ENCODE measurements around the gene BRSK1.
"Not testable (repeated sequence)": the region's sequence is repeated elsewhere in the genome, so short reads cannot be mapped to it uniquely, and the experiment has no call there.

BRSK1 gene

GRCh38 chr19:55316646-55317045 is 32.8 kb downstream of the BRSK1 start:
- TF ChIP-seq Cebpa-rat (IDR thresholded peaks at IDR 0.05), result no peak
- Histone ChIP-seq H3K4me2 (no peak overlapping the region), H3K4me1 (peaks cover 7 to 18% (median 9%) of the 10 kb centered on the region in 10 experiments), H3K9ac (no peak overlapping the region), H3K4me3 (no peak overlapping the region), H3K27ac (no peak overlapping the region; a peak in 1 of 22 replicates), H3K9me3 (replicated peaks in 1 of 11) (no peaks in the 10 kb centered on the region), H3K27me3 (no peaks in the 10 kb centered on the region), H4K20me1 (peaks cover 0 to 50% (median 0%) of the 10 kb centered on the region in 11 experiments; a peak in 4 of 22 replicates), H3K36me3 (peaks cover 0 to 83% (median 7%) of the 10 kb centered on the region in 11 experiments; a peak in 11 of 22 replicates)

- peak overlapping the region in 2 of 11 experiments; percentile 10 to 31; a peak in 3 of 22 replicates for H3K4me2 ChIP-seq
- peaks cover 0 to 3% (median 0%) of the 10 kb centered on the region in 11 experiments; a peak in 1 of 22 replicates for H3K9me3 ChIP-seq (replicated peaks in 1 of 11)
- H3K27ac ChIP-seq, result no peak overlapping the region
- peaks cover 37 to 49% (median 41%) of the 10 kb centered on the region in 10 experiments for H3K4me1 ChIP-seq
- H3K36me3 ChIP-seq, result peaks cover 0 to 59% (median 0%) of the 10 kb centered on the region in 11 experiments; a peak in 9 of 22 replicates
- H3K27me3 ChIP-seq, result no peaks in the 10 kb centered on the region
- TF ChIP-seq Cebpa-rat (IDR thresholded peaks at IDR 0.05), result no peak
- H3K9ac ChIP-seq, result 0 out of 22 replicates have a peak overlapping the region, but pooled peaks of 1 of the 11 experiments have one; percentile 66
- peaks cover 0 to 28% (median 0%) of the 10 kb centered on the region in 11 experiments; a peak in 3 of 22 replicates for H4K20me1 ChIP-seq
- H3K4me3 ChIP-seq, result no peak overlapping the region
Measured at GRCh38 chr19:55319785-55320184, 36.0 kb downstream of the BRSK1 start.

- peaks cover 48 to 59% (median 52%) of the 10 kb centered on the region in 10 experiments for H3K4me1 ChIP-seq
- no peak for TF ChIP-seq Cebpa-rat (IDR thresholded peaks at IDR 0.05)
- H3K4me2 ChIP-seq, result peak overlapping the region; percentile 58 to 97 (median 82)
- H3K36me3 ChIP-seq, result peaks cover 0 to 48% (median 0%) of the 10 kb centered on the region in 11 experiments; a peak in 9 of 22 replicates
- peak overlapping the region in 6 of 11 experiments; percentile 4 to 75 (median 58); a peak in 7 of 22 replicates for H3K9ac ChIP-seq
- peaks cover 0 to 5% (median 0%) of the 10 kb centered on the region in 11 experiments; a peak in 1 of 22 replicates for H3K9me3 ChIP-seq (replicated peaks in 1 of 11)
- no peaks in the 10 kb centered on the region for H3K27me3 ChIP-seq
- H3K27ac ChIP-seq, result peak overlapping the region in 3 of 11 experiments; percentile 31 to 81 (median 80); a peak in 4 of 22 replicates
- H4K20me1 ChIP-seq, result peaks cover 0 to 27% (median 0%) of the 10 kb centered on the region in 11 experiments; a peak in 3 of 22 replicates
- H3K4me3 ChIP-seq, result peak overlapping the region in 4 of 10 experiments; percentile 18 to 63 (median 50); a peak in 5 of 20 replicates
Measured at GRCh38 chr19:55320844-55321419, 37.1 kb downstream of the BRSK1 start.

- Histone ChIP-seq H4K20me1 (peaks cover 0 to 20% (median 0%) of the 10 kb centered on the region in 11 experiments; a peak in 3 of 22 replicates), H3K4me2 (peak overlapping the region; percentile 58 to 97 (median 82)), H3K27ac (peak overlapping the region in 8 of 11 experiments; percentile 2 to 81 (median 20); a peak in 8 of 22 replicates), H3K4me1 (peaks cover 55 to 66% (median 58%) of the 10 kb centered on the region in 10 experiments), H3K27me3 (no peaks in the 10 kb centered on the region), H3K9me3 (replicated peaks in 1 of 11) (peaks cover 0 to 7% (median 0%) of the 10 kb centered on the region in 11 experiments; a peak in 1 of 22 replicates), H3K36me3 (peaks cover 0 to 41% (median 0%) of the 10 kb centered on the region in 11 experiments; a peak in 9 of 22 replicates), H3K4me3 (peak overlapping the region in 5 of 10 experiments; percentile 18 to 63 (median 42); a peak in 9 of 20 replicates), H3K9ac (peak overlapping the region in 9 of 11 experiments; percentile 4 to 75 (median 44); a peak in 12 of 22 replicates)
- TF ChIP-seq Cebpa-rat (IDR thresholded peaks at IDR 0.05), result no peak
Measured at GRCh38 chr19:55321466-55322137, 37.8 kb downstream of the BRSK1 start.

- peak overlapping the region in 5 of 10 experiments; percentile 18 to 63 (median 42); a peak in 9 of 20 replicates for H3K4me3 ChIP-seq
- H3K9ac ChIP-seq, result peak overlapping the region in 8 of 11 experiments; percentile 12 to 75 (median 48); a peak in 11 of 22 replicates
- H3K4me2 ChIP-seq, result peak overlapping the region; percentile 58 to 97 (median 82)
Measured at GRCh38 chr19:55322204-55322885, 38.5 kb downstream of the BRSK1 start.

GRCh38 chr19:55324662-55325061 is 40.9 kb downstream of the BRSK1 start:
- TF ChIP-seq Cebpa-rat (IDR thresholded peaks at IDR 0.05), result no peak
- Histone ChIP-seq H3K4me3 (peak overlapping the region in 9 of 10 experiments; percentile 20 to 65 (median 52); a peak in 18 of 20 replicates), H3K36me3 (peaks cover 0 to 10% (median 0%) of the 10 kb centered on the region in 11 experiments; a peak in 8 of 22 replicates), H3K9ac (peak overlapping the region; percentile 59 to 79 (median 73); a peak in 21 of 22 replicates), H3K27me3 (no peaks in the 10 kb centered on the region), H3K4me2 (peak overlapping the region; percentile 73 to 97 (median 84)), H3K4me1 (peaks cover 57 to 87% (median 74%) of the 10 kb centered on the region in 10 experiments), H4K20me1 (peaks cover 0 to 16% (median 0%) of the 10 kb centered on the region in 11 experiments; a peak in 3 of 22 replicates), H3K9me3 (replicated peaks in 1 of 11) (peaks cover 0 to 10% (median 0%) of the 10 kb centered on the region in 11 experiments; a peak in 1 of 22 replicates), H3K27ac (peak overlapping the region; percentile 66 to 90 (median 80))

More at GRCh38 chr19:55322204-55322885, 38.5 kb downstream of the BRSK1 start:
- Histone ChIP-seq H3K4me1 (peaks cover 57 to 72% (median 64%) of the 10 kb centered on the region in 10 experiments), H4K20me1 (peaks cover 0 to 16% (median 0%) of the 10 kb centered on the region in 11 experiments; a peak in 3 of 22 replicates), H3K9me3 (replicated peaks in 1 of 11) (peaks cover 0 to 10% (median 0%) of the 10 kb centered on the region in 11 experiments; a peak in 1 of 22 replicates), H3K36me3 (peaks cover 0 to 34% (median 0%) of the 10 kb centered on the region in 11 experiments; a peak in 8 of 22 replicates), H3K27me3 (no peaks in the 10 kb centered on the region), H3K27ac (peak overlapping the region in 9 of 11 experiments; percentile 17 to 81 (median 31); a peak in 11 of 22 replicates)
- TF ChIP-seq Cebpa-rat (IDR thresholded peaks at IDR 0.05), result no peak

GRCh38 chr19:55325172-55325571 is 41.4 kb downstream of the BRSK1 start, which contains the start of gene TMEM150B:
Gene TMEM150B, minus strand, starts transcription at chr19:55325341. Its CDS starts 4,305 bp downstream, at chr19:55321036.
- peak within 1 kb of the TSS in 9 of 10 experiments; percentile 20 to 65 (median 52); a peak in 18 of 20 replicates for H3K4me3 ChIP-seq
- peak within 1 kb of the TSS; percentile 66 to 90 (median 80) for H3K27ac ChIP-seq
- H3K9ac ChIP-seq, result peak within 1 kb of the TSS; percentile 59 to 79 (median 73)
- H3K27me3 ChIP-seq, result no peaks in the 10 kb centered on the region
- H3K4me1 ChIP-seq, result peaks cover 57 to 87% (median 76%) of the 10 kb centered on the region in 10 experiments
- H3K4me2 ChIP-seq, result peak within 1 kb of the TSS; percentile 73 to 97 (median 84)
- TF ChIP-seq Cebpa-rat (IDR thresholded peaks at IDR 0.05), result no peak
- H4K20me1 ChIP-seq, result peaks cover 0 to 16% (median 0%) of the 10 kb centered on the region in 11 experiments; a peak in 3 of 22 replicates
- H3K36me3 ChIP-seq, result peaks cover 0 to 5% (median 0%) of the 10 kb centered on the region in 11 experiments; a peak in 7 of 22 replicates
- peaks cover 0 to 10% (median 0%) of the 10 kb centered on the region in 11 experiments; a peak in 1 of 22 replicates for H3K9me3 ChIP-seq (replicated peaks in 1 of 11)

GRCh38 chr19:55328774-55329318 is 45.0 kb downstream of the BRSK1 start:
- not testable (repeated sequence) for H3K9ac ChIP-seq, H3K27ac ChIP-seq, H3K36me3 ChIP-seq, H4K20me1 ChIP-seq, H3K4me2 ChIP-seq, H3K27me3 ChIP-seq, H3K4me3 ChIP-seq
- Histone ChIP-seq H3K4me1 (peaks cover 30 to 87% (median 66%) of the 10 kb centered on the region in 10 experiments), H3K9me3 (replicated peaks in 1 of 11) (peaks cover 0 to 10% (median 0%) of the 10 kb centered on the region in 11 experiments; a peak in 2 of 22 replicates)

- H3K27me3 ChIP-seq; H3K4me3 ChIP-seq; H4K20me1 ChIP-seq; H3K36me3 ChIP-seq; H3K9ac ChIP-seq; H3K9me3 ChIP-seq (replicated peaks in 1 of 11): not testable (repeated sequence)
- Histone ChIP-seq H3K27ac (peak overlapping the region in 3 of 11 experiments; percentile 22 to 26 (median 22); a peak in 3 of 22 replicates), H3K4me1 (peaks cover 21 to 84% (median 57%) of the 10 kb centered on the region in 10 experiments), H3K4me2 (peak overlapping the region in 5 of 11 experiments; percentile 25 to 46 (median 37); a peak in 7 of 22 replicates)
Measured at GRCh38 chr19:55329791-55330190, 46.0 kb downstream of the BRSK1 start.
